ENCODE data around the gene KDM2B.
"Not testable (repeated sequence)": the region's sequence is repeated elsewhere in the genome, so short reads cannot be mapped to it uniquely, and the experiment has no call there.

The KDM2B gene

DNA sequence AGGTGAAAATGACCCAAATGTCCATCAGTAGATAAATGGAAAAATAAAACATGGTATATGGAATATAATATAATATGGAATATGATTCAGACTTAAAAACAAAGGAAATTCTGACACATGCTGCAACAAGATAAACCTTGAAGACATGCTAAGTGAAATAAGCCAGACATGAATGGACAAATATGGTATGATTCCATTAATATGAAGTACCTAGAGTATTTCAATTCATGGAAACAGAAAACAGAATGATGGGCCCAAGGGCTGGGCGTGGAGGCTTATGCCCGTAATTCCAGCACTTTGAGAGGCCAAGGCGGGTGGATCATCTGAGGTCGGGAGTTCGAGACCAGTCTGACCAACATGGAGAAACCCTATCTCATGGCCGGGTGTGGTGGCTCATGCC lies 22.8 kb upstream of the KDM2B start:
- no peak overlapping the region for H3K4me3 ChIP-seq (ENCODE audit: low read depth, low read length)
- TF ChIP-seq, protein P1, sequence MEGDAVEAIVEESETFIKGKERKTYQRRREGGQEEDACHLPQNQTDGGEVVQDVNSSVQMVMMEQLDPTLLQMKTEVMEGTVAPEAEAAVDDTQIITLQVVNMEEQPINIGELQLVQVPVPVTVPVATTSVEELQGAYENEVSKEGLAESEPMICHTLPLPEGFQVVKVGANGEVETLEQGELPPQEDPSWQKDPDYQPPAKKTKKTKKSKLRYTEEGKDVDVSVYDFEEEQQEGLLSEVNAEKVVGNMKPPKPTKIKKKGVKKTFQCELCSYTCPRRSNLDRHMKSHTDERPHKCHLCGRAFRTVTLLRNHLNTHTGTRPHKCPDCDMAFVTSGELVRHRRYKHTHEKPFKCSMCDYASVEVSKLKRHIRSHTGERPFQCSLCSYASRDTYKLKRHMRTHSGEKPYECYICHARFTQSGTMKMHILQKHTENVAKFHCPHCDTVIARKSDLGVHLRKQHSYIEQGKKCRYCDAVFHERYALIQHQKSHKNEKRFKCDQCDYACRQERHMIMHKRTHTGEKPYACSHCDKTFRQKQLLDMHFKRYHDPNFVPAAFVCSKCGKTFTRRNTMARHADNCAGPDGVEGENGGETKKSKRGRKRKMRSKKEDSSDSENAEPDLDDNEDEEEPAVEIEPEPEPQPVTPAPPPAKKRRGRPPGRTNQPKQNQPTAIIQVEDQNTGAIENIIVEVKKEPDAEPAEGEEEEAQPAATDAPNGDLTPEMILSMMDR (IDR thresholded peaks at IDR 0.05; ENCODE audit: low read depth, low read length, missing control alignments), result no peak
- DNase-seq (ENCODE audit: low read depth), result no peak

DNA sequence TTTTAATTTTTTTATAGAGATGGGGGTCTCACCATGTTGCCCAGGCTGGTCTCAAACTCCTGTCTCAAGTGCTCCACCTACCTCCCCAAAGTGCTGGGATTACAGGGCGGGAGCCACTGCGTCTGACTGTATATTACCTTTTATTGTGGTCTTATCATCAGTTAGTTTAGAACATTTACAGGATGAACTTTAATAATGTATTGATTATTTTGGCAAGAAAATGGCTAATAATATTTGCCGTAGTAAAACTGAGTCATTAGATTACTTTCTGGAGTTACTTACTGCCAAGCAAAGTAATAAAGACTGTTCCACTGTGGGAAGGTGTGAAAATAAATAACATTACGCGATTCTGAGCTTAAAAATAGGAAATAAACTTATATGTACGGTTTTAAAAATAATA lies 21.9 kb upstream of the KDM2B start:
- TF ChIP-seq, protein P1 (IDR thresholded peaks at IDR 0.05; ENCODE audit: low read depth, low read length, missing control alignments), result no peak
- no peak overlapping the region for H3K4me3 ChIP-seq (ENCODE audit: low read depth, low read length)
- DNase-seq (ENCODE audit: low read depth), result no peak

DNA sequence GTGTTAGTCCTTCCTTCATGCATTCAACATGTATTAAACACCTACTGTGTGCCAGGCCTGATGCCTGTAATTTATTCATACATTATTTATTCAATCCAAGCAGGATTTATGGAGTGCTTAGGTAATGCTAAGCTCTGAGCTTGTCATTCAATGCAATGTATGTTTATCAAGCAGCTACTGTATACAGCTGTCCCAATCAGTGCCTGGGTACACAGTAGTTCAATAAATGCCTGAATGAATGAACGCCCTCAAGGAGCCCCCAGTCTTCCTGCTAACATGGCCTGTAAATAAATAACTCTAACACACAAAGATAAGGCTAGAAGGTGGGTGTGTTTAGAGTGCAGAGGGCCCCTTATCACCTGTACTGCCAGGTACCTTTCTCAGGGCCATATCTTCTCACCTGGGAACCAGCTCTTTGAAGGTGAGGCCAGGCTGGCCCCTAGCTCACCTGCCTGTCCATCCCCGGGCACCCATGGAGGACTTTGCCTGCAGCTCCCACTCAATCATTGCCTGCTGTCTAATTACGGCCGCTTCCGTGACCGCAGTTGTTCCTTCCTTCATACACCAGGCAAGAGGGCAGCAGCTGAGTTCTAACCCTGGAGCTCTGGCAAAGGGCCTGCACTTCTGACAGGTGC lies 20.0 kb upstream of the KDM2B start:
- TF ChIP-seq, protein P1 (IDR thresholded peaks at IDR 0.05; ENCODE audit: low read depth, low read length, missing control alignments), result no peak
- no peak overlapping the region for H3K4me3 ChIP-seq (ENCODE audit: low read depth, low read length)
- DNase-seq (ENCODE audit: low read depth), result no peak

DNA sequence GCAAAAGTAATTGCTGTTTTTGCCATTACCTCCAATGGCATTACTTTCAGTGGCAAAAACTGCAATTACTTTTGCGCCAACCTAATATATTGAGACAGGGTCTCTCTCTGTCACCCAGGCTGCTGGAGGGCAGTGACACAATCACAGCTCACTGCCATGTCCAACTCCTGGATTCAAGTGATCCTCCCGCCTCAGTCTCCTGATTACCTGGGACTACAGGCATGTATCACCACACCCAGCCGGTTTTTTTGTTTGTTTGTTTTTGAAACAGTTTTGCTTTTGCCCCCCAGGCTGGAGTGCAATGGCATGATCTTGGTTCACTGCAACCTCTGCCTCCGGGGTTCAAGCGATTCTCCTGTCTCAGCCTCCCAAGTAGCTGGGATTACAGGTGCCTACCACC lies 15.7 kb upstream of the KDM2B start:
- TF ChIP-seq, protein P1 (IDR thresholded peaks at IDR 0.05; ENCODE audit: low read depth, low read length, missing control alignments), result no peak
- no peak for DNase-seq (ENCODE audit: low read depth)
- H3K4me3 ChIP-seq (ENCODE audit: low read depth, low read length), result no peak overlapping the region

DNA sequence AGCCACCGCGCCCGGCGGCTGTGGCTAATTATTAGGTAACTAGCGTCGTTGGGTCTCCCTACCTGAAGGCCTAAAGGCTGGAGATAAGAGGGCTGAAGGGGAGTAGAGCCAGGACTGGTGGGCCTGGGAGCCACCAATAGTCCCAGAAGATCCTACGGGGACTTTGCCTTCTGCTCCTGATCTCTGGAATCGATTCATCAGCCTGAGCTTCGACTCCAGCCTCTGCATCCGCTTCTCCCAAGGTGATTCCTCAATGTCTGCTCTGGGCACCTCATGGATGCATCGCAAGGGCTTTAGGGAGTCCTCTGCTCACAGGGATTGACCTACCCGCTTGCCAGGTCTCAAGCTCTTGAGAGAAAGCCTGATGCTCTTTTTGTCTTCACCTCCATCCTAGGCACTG lies 14.7 kb upstream of the KDM2B start:
- no peak for DNase-seq (ENCODE audit: low read depth)
- H3K4me3 ChIP-seq (ENCODE audit: low read depth, low read length), result no peak overlapping the region
- TF ChIP-seq, protein P1 (IDR thresholded peaks at IDR 0.05; ENCODE audit: low read depth, low read length, missing control alignments), result no peak

DNA sequence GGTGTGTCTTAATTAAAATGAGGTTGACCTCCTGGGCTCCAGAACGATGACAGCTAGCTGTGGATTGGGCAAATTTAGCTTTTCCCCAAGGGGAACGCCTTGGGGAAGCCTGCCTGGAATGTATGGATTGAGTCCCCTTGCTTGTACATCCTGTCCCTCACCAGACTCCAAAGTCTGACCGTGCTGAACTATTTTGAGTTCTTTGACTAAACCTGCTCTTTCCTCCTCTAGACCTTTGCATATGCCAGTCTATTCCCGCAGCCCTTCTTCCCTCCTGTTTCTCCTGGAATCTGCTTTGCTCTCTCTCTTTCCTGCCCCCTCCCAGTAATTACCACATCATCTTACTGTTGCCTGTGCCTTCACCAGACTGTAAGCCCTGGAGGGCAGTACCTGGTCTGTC lies 11.5 kb upstream of the KDM2B start:
- TF ChIP-seq, protein P1 (IDR thresholded peaks at IDR 0.05; ENCODE audit: low read depth, low read length, missing control alignments), result no peak

DNA sequence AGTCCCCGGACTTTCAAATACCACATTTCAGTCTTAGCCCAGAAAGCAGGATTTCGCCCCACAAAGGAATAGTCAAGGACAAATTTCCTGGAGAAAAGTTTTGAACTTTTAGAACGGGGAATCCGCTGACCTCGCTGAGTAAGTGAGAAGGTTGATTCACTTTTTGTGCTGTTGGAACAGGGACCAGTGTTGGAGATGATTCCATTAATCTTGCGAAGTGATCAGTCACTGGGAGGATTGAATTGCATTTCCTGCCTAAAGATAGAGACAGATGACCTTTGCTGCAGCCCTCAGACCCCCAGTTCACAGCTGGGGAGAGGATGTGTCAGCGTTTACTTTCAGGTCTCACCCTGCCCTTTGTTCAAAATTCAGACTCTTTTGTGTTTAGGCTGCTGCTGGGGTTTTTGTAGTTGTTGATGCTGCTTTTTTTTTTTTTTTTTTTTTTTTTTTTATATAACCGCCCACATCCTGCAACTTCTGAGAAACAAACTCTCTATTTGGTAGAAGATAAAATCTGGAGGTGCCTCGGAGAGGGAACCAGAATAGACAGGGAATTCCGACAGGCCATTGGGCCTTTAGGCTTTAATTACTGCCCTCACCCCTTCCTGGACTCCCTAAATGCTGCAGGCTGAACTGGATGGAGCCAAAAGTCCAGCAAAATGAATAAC lies 9.8 kb upstream of the KDM2B start:
- H3K4me3 ChIP-seq (ENCODE audit: low read depth, low read length), result peak overlapping the region; percentile 36; the same call in 1 of the 2 replicates
- DNase-seq (ENCODE audit: low read depth), result peak; percentile 42
- TF ChIP-seq, protein P1 (IDR thresholded peaks at IDR 0.05; ENCODE audit: low read depth, low read length, missing control alignments), result no peak

More for the DNA sequence above, 11.5 kb upstream of the KDM2B start:
- H3K4me3 ChIP-seq (ENCODE audit: low read depth, low read length), result no peak overlapping the region
- DNase-seq (ENCODE audit: low read depth), result no peak

DNA sequence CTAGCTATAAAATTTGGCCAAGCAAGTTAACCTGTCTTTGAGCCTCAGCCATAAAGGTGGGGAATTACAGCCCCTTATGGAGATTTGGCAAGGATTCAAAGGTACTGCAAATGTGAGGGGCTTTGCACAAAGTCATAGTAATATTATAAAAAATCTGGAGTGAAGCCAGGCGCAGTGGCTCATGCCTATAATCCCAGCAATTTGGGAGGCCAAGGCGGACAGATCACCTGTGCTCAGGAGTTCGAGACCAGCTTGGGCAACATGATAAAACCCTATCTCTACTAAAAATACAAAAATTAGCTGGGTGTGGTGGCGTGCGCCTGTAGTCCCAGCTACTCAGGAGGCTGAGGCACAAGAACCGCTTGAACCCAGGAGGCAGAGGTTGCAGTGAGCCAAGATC lies 4.1 kb upstream of the KDM2B start:
- H3K4me3 ChIP-seq (ENCODE audit: low read depth, low read length); DNase-seq (ENCODE audit: low read depth): not testable (repeated sequence)

DNA sequence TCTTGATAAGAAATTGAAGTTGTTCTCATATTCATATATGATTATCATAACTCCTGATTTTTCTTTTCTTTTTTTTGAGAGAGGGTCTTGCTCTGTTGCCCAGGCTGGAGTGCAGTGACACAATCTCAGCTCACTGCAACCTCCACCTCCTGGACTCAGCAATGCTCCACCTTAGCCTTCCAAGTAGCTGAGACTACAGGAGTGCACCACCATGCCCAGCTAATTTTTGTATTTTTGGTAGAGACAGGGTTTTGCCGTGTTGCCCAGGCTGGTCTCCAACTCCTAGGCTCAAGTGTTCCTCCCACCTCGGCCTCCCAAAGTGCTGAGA lies 2.5 kb upstream of the KDM2B start:
- H3K4me3 ChIP-seq (ENCODE audit: low read depth, low read length); DNase-seq (ENCODE audit: low read depth): not testable (repeated sequence)

Measured in GM12864 (cell line).